Measurements from ENCODE around the gene ZBTB12.
A peak's percentile ranks its signal among the peaks of the same experiment; 100 is the strongest.

ZBTB12 gene

GRCh38 chr6:31905041-31905440 is 3.2 kb upstream of the ZBTB12 start:
- Histone ChIP-seq H3K36me3 (ENCODE audit: control insufficient read depth, insufficient read depth, low read length) (peaks cover under 1% of the 10 kb centered on the region), H3K4me3 (ENCODE audit: low read depth, low read length) (no peak overlapping the region), H3K9me3 (ENCODE audit: control insufficient read depth, insufficient read depth, low read length) (no peaks in the 10 kb centered on the region), H3K9ac (ENCODE audit: low read depth, low read length) (no peak overlapping the region), H3K27me3 (ENCODE audit: control insufficient read depth, insufficient read depth, low read length) (no peaks in the 10 kb centered on the region), H3K4me1 (ENCODE audit: control insufficient read depth, insufficient read depth, low read length) (peaks cover 15% of the 10 kb centered on the region), H3K27ac (ENCODE audit: low read depth, low read length) (no peak overlapping the region)

- Histone ChIP-seq H3K36me3 (ENCODE audit: control insufficient read depth, insufficient read depth, low read length) (peaks cover 5% of the 10 kb centered on the region), H3K9ac (ENCODE audit: low read depth, low read length) (no peak overlapping the region), H3K27me3 (ENCODE audit: control insufficient read depth, insufficient read depth, low read length) (no peaks in the 10 kb centered on the region), H3K4me1 (ENCODE audit: control insufficient read depth, insufficient read depth, low read length) (peaks cover 15% of the 10 kb centered on the region), H3K27ac (ENCODE audit: low read depth, low read length) (no peak overlapping the region), H3K4me3 (ENCODE audit: low read depth, low read length) (no peak overlapping the region), H3K9me3 (ENCODE audit: control insufficient read depth, insufficient read depth, low read length) (no peaks in the 10 kb centered on the region)
Measured at GRCh38 chr6:31903957-31904356, 2.1 kb upstream of the ZBTB12 start.

- H3K27ac ChIP-seq (ENCODE audit: low read depth, low read length), result peak overlapping the region; percentile 77
- peak overlapping the region; percentile 32; the same call in 1 of the 2 replicates for H3K9ac ChIP-seq (ENCODE audit: low read depth, low read length)
- H3K9me3 ChIP-seq (ENCODE audit: control insufficient read depth, insufficient read depth, low read length), result no peaks in the 10 kb centered on the region
- peaks cover 17% of the 10 kb centered on the region for H3K4me1 ChIP-seq (ENCODE audit: control insufficient read depth, insufficient read depth, low read length)
- H3K27me3 ChIP-seq (ENCODE audit: control insufficient read depth, insufficient read depth, low read length), result no peaks in the 10 kb centered on the region
- H3K36me3 ChIP-seq (ENCODE audit: control insufficient read depth, insufficient read depth, low read length), result peaks cover 5% of the 10 kb centered on the region
- H3K4me3 ChIP-seq (ENCODE audit: low read depth, low read length), result peak overlapping the region; percentile 66
Measured at GRCh38 chr6:31901415-31901952, 402 bp downstream of the ZBTB12 start.

- no peaks in the 10 kb centered on the region for H3K27me3 ChIP-seq (ENCODE audit: control insufficient read depth, insufficient read depth, low read length)
- peaks cover 10% of the 10 kb centered on the region for H3K36me3 ChIP-seq (ENCODE audit: control insufficient read depth, insufficient read depth, low read length)
- H3K9ac ChIP-seq (ENCODE audit: low read depth, low read length), result peak overlapping the region; percentile 32; the same call in 1 of the 2 replicates
- peak overlapping the region; percentile 66 for H3K4me3 ChIP-seq (ENCODE audit: low read depth, low read length)
- peak overlapping the region; percentile 77 for H3K27ac ChIP-seq (ENCODE audit: low read depth, low read length)
- no peaks in the 10 kb centered on the region for H3K9me3 ChIP-seq (ENCODE audit: control insufficient read depth, insufficient read depth, low read length)
- H3K4me1 ChIP-seq (ENCODE audit: control insufficient read depth, insufficient read depth, low read length), result peaks cover 12% of the 10 kb centered on the region; the same call in 1 of the 2 replicates
Measured at GRCh38 chr6:31900917-31901414, 920 bp downstream of the ZBTB12 start.

GRCh38 chr6:31899882-31900722 is 1.8 kb downstream of the ZBTB12 start:
- peaks cover 10% of the 10 kb centered on the region; the same call in 1 of the 2 replicates for H3K4me1 ChIP-seq (ENCODE audit: control insufficient read depth, insufficient read depth, low read length)
- H3K9me3 ChIP-seq (ENCODE audit: control insufficient read depth, insufficient read depth, low read length), result no peaks in the 10 kb centered on the region
- peaks cover 19% of the 10 kb centered on the region for H3K36me3 ChIP-seq (ENCODE audit: control insufficient read depth, insufficient read depth, low read length)
- no peak overlapping the region for H3K9ac ChIP-seq (ENCODE audit: low read depth, low read length)
- no peak overlapping the region for H3K27ac ChIP-seq (ENCODE audit: low read depth, low read length)
- no peak overlapping the region for H3K4me3 ChIP-seq (ENCODE audit: low read depth, low read length)
- no peaks in the 10 kb centered on the region for H3K27me3 ChIP-seq (ENCODE audit: control insufficient read depth, insufficient read depth, low read length)

GRCh38 chr6:31899215-31899614 is 2.7 kb downstream of the ZBTB12 start:
- Histone ChIP-seq H3K36me3 (ENCODE audit: control insufficient read depth, insufficient read depth, low read length) (peaks cover 27% of the 10 kb centered on the region), H3K4me1 (ENCODE audit: control insufficient read depth, insufficient read depth, low read length) (peaks cover 10% of the 10 kb centered on the region; the same call in 1 of the 2 replicates), H3K27me3 (ENCODE audit: control insufficient read depth, insufficient read depth, low read length) (no peaks in the 10 kb centered on the region), H3K27ac (ENCODE audit: low read depth, low read length) (no peak overlapping the region), H3K4me3 (ENCODE audit: low read depth, low read length) (no peak overlapping the region), H3K9ac (ENCODE audit: low read depth, low read length) (no peak overlapping the region), H3K9me3 (ENCODE audit: control insufficient read depth, insufficient read depth, low read length) (no peaks in the 10 kb centered on the region)

- Histone ChIP-seq H3K27me3 (ENCODE audit: control insufficient read depth, insufficient read depth, low read length) (no peaks in the 10 kb centered on the region), H3K4me1 (ENCODE audit: control insufficient read depth, insufficient read depth, low read length) (peaks cover 10% of the 10 kb centered on the region; the same call in 1 of the 2 replicates), H3K9ac (ENCODE audit: low read depth, low read length) (peak overlapping the region; percentile 48; the same call in 1 of the 2 replicates), H3K36me3 (ENCODE audit: control insufficient read depth, insufficient read depth, low read length) (peaks cover 34% of the 10 kb centered on the region), H3K27ac (ENCODE audit: low read depth, low read length) (peak overlapping the region; percentile 47), H3K4me3 (ENCODE audit: low read depth, low read length) (peak overlapping the region; percentile 77), H3K9me3 (ENCODE audit: control insufficient read depth, insufficient read depth, low read length) (no peaks in the 10 kb centered on the region)
Measured at GRCh38 chr6:31898383-31899011, 3.4 kb downstream of the ZBTB12 start.

GRCh38 chr6:31897612-31898382 is 4.1 kb downstream of the ZBTB12 start, which contains the start of gene EHMT2:
Gene EHMT2 (minus strand): TSS chr6:31897698. CDS start chr6:31897677, 21 bp downstream.
- H3K36me3 ChIP-seq (ENCODE audit: control insufficient read depth, insufficient read depth, low read length), result peaks cover 41% of the 10 kb centered on the region
- peak within 1 kb of the TSS; percentile 81 for H3K27ac ChIP-seq (ENCODE audit: low read depth, low read length)
- peaks cover 10% of the 10 kb centered on the region; the same call in 1 of the 2 replicates for H3K4me1 ChIP-seq (ENCODE audit: control insufficient read depth, insufficient read depth, low read length)
- H3K9me3 ChIP-seq (ENCODE audit: control insufficient read depth, insufficient read depth, low read length), result no peaks in the 10 kb centered on the region
- H3K4me3 ChIP-seq (ENCODE audit: low read depth, low read length), result peak within 1 kb of the TSS; percentile 77
- no peaks in the 10 kb centered on the region for H3K27me3 ChIP-seq (ENCODE audit: control insufficient read depth, insufficient read depth, low read length)
- peak within 1 kb of the TSS; percentile 68 for H3K9ac ChIP-seq (ENCODE audit: low read depth, low read length)

- Histone ChIP-seq H3K9me3 (ENCODE audit: control insufficient read depth, insufficient read depth, low read length) (no peaks in the 10 kb centered on the region), H3K4me1 (ENCODE audit: control insufficient read depth, insufficient read depth, low read length) (peaks cover 10% of the 10 kb centered on the region; the same call in 1 of the 2 replicates), H3K27ac (ENCODE audit: low read depth, low read length) (peak overlapping the region; percentile 81), H3K4me3 (ENCODE audit: low read depth, low read length) (peak overlapping the region; percentile 77), H3K36me3 (ENCODE audit: control insufficient read depth, insufficient read depth, low read length) (peaks cover 49% of the 10 kb centered on the region), H3K27me3 (ENCODE audit: control insufficient read depth, insufficient read depth, low read length) (no peaks in the 10 kb centered on the region), H3K9ac (ENCODE audit: low read depth, low read length) (peak overlapping the region; percentile 68; the same call in 1 of the 2 replicates)
Measured at GRCh38 chr6:31896856-31897611, 4.9 kb downstream of the ZBTB12 start.

- Histone ChIP-seq H3K36me3 (ENCODE audit: control insufficient read depth, insufficient read depth, low read length) (peaks cover 55% of the 10 kb centered on the region), H3K27me3 (ENCODE audit: control insufficient read depth, insufficient read depth, low read length) (no peaks in the 10 kb centered on the region), H3K27ac (ENCODE audit: low read depth, low read length) (peak overlapping the region; percentile 18), H3K9me3 (ENCODE audit: control insufficient read depth, insufficient read depth, low read length) (no peaks in the 10 kb centered on the region), H3K9ac (ENCODE audit: low read depth, low read length) (peak overlapping the region; percentile 30; the same call in 1 of the 2 replicates), H3K4me3 (ENCODE audit: low read depth, low read length) (peak overlapping the region; percentile 77), H3K4me1 (ENCODE audit: control insufficient read depth, insufficient read depth, low read length) (peaks cover 10% of the 10 kb centered on the region; the same call in 1 of the 2 replicates)
Measured at GRCh38 chr6:31896493-31896855, 5.4 kb downstream of the ZBTB12 start.
